Adrenal gland (tissue), 5 donors: ENCODE measurements around the gene DNAH12.

Experiments used
- POLR2A ChIP-seq, 2 donors: fragments of 450-650 bp; IDR thresholded peaks; one replicate each; pipeline ENCODE4 v1.6.1; 2017; ENCODE audit warnings: antibody characterized with exemption in 2 of 2, mild to moderate bottlenecking in 2 of 2, moderate library complexity in 1 of 2
- TF ChIP-seq, protein P1 (sequence below), 6 experiments: fragments of 450-650 bp in 4 of 6; fragments of 200-600 bp in 2 of 6; sonication (generic) in 1 of 6; IDR thresholded peaks; 1 replicate in 5 of 6; 2 replicates in 1 of 6; pipeline versions ENCODE4 v1.5.1 to v1.8.0; 2016 to 2021; ENCODE audit warnings: antibody characterized with exemption in 6 of 6, mild to moderate bottlenecking in 2 of 6, moderate library complexity in 1 of 6
- donor health status: DM: no; HTN: no; CAD: no.

DNA sequence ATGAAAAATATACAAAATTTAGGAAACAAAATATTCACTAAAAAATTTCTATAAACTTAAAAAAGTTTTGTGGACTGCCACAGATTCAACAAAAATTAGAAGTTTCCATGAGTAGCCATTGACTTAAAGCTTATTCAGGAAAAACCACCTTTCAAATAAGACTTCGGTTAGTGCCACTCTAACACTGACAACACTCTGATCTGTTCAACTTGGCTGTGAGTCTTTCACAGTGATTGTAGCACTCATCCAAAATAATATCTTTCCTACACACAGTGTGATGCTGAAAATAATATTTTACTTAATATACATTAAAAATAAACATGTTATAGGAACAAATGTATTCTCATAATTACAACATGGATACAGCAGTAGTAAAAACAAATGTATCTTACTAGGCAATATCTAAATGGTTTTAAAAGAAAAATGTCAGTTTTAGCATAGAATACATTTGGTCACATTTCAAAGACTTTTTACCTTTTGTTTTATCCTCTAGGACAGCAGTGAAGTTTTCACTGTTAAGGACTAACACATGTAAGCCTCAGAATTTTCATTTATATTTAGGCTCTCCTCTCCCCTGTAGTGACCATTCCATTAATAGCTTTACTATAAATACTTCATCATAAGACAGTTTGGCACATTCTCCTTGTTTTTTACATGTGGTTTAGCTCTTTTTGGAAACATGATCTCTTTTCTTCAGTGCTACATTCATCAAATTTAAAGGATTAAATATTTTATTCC is 251.8 kb downstream of the DNAH12 start, which contains the start of gene ASB14:
- no peak for TF ChIP-seq POLR2A (IDR thresholded peaks at IDR 0.05)
- TF ChIP-seq, protein P1, sequence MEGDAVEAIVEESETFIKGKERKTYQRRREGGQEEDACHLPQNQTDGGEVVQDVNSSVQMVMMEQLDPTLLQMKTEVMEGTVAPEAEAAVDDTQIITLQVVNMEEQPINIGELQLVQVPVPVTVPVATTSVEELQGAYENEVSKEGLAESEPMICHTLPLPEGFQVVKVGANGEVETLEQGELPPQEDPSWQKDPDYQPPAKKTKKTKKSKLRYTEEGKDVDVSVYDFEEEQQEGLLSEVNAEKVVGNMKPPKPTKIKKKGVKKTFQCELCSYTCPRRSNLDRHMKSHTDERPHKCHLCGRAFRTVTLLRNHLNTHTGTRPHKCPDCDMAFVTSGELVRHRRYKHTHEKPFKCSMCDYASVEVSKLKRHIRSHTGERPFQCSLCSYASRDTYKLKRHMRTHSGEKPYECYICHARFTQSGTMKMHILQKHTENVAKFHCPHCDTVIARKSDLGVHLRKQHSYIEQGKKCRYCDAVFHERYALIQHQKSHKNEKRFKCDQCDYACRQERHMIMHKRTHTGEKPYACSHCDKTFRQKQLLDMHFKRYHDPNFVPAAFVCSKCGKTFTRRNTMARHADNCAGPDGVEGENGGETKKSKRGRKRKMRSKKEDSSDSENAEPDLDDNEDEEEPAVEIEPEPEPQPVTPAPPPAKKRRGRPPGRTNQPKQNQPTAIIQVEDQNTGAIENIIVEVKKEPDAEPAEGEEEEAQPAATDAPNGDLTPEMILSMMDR (IDR thresholded peaks at IDR 0.05), result no peak
